Measurements from ENCODE around the gene WFIKKN1.

WFIKKN1 gene

GRCh38 chr16:636206-637080 lies 5.7 kb downstream of the WFIKKN1 start, which contains the start of gene METTL26:
METTL26 (minus strand) TSS chr16:636305; CDS start chr16:636290, 15 bp downstream.
- H3K36me3 ChIP-seq (ENCODE audit: control insufficient read depth, low read depth, low read length): no peaks in the 10 kb centered on the region
- no peaks in the 10 kb centered on the region for H3K9me3 ChIP-seq (ENCODE audit: control insufficient read depth, low read depth, low read length)
- peaks cover 9% of the 10 kb centered on the region for H3K4me1 ChIP-seq (ENCODE audit: control insufficient read depth, low read depth, low read length)
- H3K27ac ChIP-seq (ENCODE audit: low read length): no peak within 1 kb of the TSS
- peak within 1 kb of the TSS; percentile 95 for H3K4me3 ChIP-seq (ENCODE audit: low read length)
- no peaks in the 10 kb centered on the region for H3K27me3 ChIP-seq (ENCODE audit: control insufficient read depth, insufficient read depth, low read length)
- peak within 1 kb of the TSS; percentile 69 for H3K9ac ChIP-seq (ENCODE audit: low read length)

GRCh38 chr16:637081-638018 lies 6.6 kb downstream of the WFIKKN1 start:
- Histone ChIP-seq H3K9me3 (ENCODE audit: control insufficient read depth, low read depth, low read length) (no peaks in the 10 kb centered on the region), H3K27me3 (ENCODE audit: control insufficient read depth, insufficient read depth, low read length) (peaks cover 1% of the 10 kb centered on the region), H3K27ac (ENCODE audit: low read length) (no peak overlapping the region), H3K4me3 (ENCODE audit: low read length) (peak overlapping the region; percentile 95), H3K4me1 (ENCODE audit: control insufficient read depth, low read depth, low read length) (peaks cover 9% of the 10 kb centered on the region), H3K36me3 (ENCODE audit: control insufficient read depth, low read depth, low read length) (no peaks in the 10 kb centered on the region), H3K9ac (ENCODE audit: low read length) (peak overlapping the region; percentile 58)

- Histone ChIP-seq H3K27ac (ENCODE audit: low read length) (no peak overlapping the region), H3K27me3 (ENCODE audit: control insufficient read depth, insufficient read depth, low read length) (peaks cover 9% of the 10 kb centered on the region), H3K9me3 (ENCODE audit: control insufficient read depth, low read depth, low read length) (no peaks in the 10 kb centered on the region), H3K4me3 (ENCODE audit: low read length) (no peak overlapping the region), H3K36me3 (ENCODE audit: control insufficient read depth, low read depth, low read length) (no peaks in the 10 kb centered on the region), H3K9ac (ENCODE audit: low read length) (no peak overlapping the region), H3K4me1 (ENCODE audit: control insufficient read depth, low read depth, low read length) (peaks cover 9% of the 10 kb centered on the region)
Observed at GRCh38 chr16:638034-638543, 7.3 kb downstream of the WFIKKN1 start.

GRCh38 chr16:638836-639235 lies 8.1 kb downstream of the WFIKKN1 start:
- Histone ChIP-seq H3K9ac (ENCODE audit: low read length) (no peak overlapping the region), H3K4me3 (ENCODE audit: low read length) (no peak overlapping the region), H3K9me3 (ENCODE audit: control insufficient read depth, low read depth, low read length) (no peaks in the 10 kb centered on the region), H3K27ac (ENCODE audit: low read length) (no peak overlapping the region), H3K4me1 (ENCODE audit: control insufficient read depth, low read depth, low read length) (peaks cover 9% of the 10 kb centered on the region), H3K36me3 (ENCODE audit: control insufficient read depth, low read depth, low read length) (no peaks in the 10 kb centered on the region), H3K27me3 (ENCODE audit: control insufficient read depth, insufficient read depth, low read length) (peaks cover 10% of the 10 kb centered on the region)

- Histone ChIP-seq H3K4me1 (ENCODE audit: control insufficient read depth, low read depth, low read length) (peaks cover 9% of the 10 kb centered on the region), H3K4me3 (ENCODE audit: low read length) (no peak overlapping the region), H3K9me3 (ENCODE audit: control insufficient read depth, low read depth, low read length) (no peaks in the 10 kb centered on the region), H3K27ac (ENCODE audit: low read length) (no peak overlapping the region), H3K36me3 (ENCODE audit: control insufficient read depth, low read depth, low read length) (no peaks in the 10 kb centered on the region), H3K9ac (ENCODE audit: low read length) (no peak overlapping the region), H3K27me3 (ENCODE audit: control insufficient read depth, insufficient read depth, low read length) (peaks cover 10% of the 10 kb centered on the region)
Observed at GRCh38 chr16:640614-641013, 9.8 kb downstream of the WFIKKN1 start.

- Histone ChIP-seq H3K27ac (ENCODE audit: low read length) (no peak within 1 kb of the TSS), H3K36me3 (ENCODE audit: control insufficient read depth, low read depth, low read length) (no peaks in the 10 kb centered on the region)
Observed at GRCh38 chr16:641326-642188, 10.8 kb downstream of the WFIKKN1 start, which contains the start of gene MCRIP2. MCRIP2 (plus strand) TSS chr16:641828; CDS start chr16:641992, 164 bp downstream.

DNA sequence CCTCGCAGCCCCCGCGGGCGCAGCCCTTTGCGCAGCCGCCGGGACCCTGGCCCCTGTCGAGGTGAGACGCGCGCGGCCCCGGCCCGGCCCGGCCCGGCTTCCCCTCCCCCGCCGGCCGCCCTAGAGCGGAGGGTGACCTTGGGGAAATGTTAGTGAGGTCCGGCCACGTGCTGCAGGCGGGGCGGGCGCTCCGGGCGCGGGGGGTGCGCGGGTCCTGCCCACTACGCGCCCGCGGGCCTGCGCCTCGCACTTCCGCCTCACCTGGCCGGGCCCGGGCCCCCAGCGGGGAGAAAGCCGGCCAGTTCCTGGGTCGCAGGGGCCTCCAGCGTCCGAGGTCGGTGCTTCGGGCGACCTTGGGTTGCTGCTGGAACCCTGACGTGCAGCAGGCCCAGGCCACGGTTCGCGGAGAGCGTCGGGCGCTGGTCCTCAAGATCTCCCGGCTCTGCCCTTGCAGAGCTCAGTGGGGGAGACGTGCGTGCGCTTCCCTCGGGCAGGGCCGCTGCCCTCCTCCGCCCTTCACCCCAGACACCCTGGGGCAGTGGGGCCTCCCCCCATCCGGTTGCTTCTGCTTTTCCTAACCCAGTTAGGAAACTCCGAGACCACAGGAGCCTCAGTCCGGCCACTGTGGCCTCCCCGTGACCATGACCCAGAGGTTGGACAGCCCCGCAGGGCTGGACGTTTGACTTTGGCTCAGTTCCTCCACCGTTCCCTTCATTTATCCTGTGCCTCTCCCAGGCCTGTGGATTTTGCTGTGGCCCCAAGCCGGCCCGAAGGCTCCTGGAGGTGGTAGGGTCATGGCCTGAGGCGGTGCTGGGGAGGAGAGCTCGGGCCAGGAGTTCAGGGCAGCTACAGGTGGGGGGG lies 11.6 kb downstream of the WFIKKN1 start:
- Histone ChIP-seq H3K9ac (ENCODE audit: low read length) (peak overlapping the region; percentile 59), H3K9me3 (ENCODE audit: control insufficient read depth, low read depth, low read length) (no peaks in the 10 kb centered on the region), H3K27me3 (ENCODE audit: control insufficient read depth, insufficient read depth, low read length) (peaks cover 10% of the 10 kb centered on the region), H3K4me3 (ENCODE audit: low read length) (peak overlapping the region; percentile 65), H3K36me3 (ENCODE audit: control insufficient read depth, low read depth, low read length) (no peaks in the 10 kb centered on the region), H3K4me1 (ENCODE audit: control insufficient read depth, low read depth, low read length) (peaks cover 9% of the 10 kb centered on the region), H3K27ac (ENCODE audit: low read length) (no peak overlapping the region)

More at GRCh38 chr16:641326-642188, 10.8 kb downstream of the WFIKKN1 start, which contains the start of gene MCRIP2:
- peaks cover 9% of the 10 kb centered on the region for H3K4me1 ChIP-seq (ENCODE audit: control insufficient read depth, low read depth, low read length)
- H3K4me3 ChIP-seq (ENCODE audit: low read length): peak within 1 kb of the TSS; percentile 65
- no peaks in the 10 kb centered on the region for H3K9me3 ChIP-seq (ENCODE audit: control insufficient read depth, low read depth, low read length)
- peak within 1 kb of the TSS; percentile 59 for H3K9ac ChIP-seq (ENCODE audit: low read length)
- peaks cover 10% of the 10 kb centered on the region for H3K27me3 ChIP-seq (ENCODE audit: control insufficient read depth, insufficient read depth, low read length)

- H3K4me1 ChIP-seq (ENCODE audit: control insufficient read depth, low read depth, low read length): peaks cover 6% of the 10 kb centered on the region
- H3K4me3 ChIP-seq (ENCODE audit: low read length): peak overlapping the region; percentile 65
- H3K27me3 ChIP-seq (ENCODE audit: control insufficient read depth, insufficient read depth, low read length): peaks cover 10% of the 10 kb centered on the region
- no peak overlapping the region for H3K27ac ChIP-seq (ENCODE audit: low read length)
- peak overlapping the region; percentile 59 for H3K9ac ChIP-seq (ENCODE audit: low read length)
- H3K9me3 ChIP-seq (ENCODE audit: control insufficient read depth, low read depth, low read length): no peaks in the 10 kb centered on the region
- no peaks in the 10 kb centered on the region for H3K36me3 ChIP-seq (ENCODE audit: control insufficient read depth, low read depth, low read length)
Observed at GRCh38 chr16:643050-643368, 12.2 kb downstream of the WFIKKN1 start.

DNA sequence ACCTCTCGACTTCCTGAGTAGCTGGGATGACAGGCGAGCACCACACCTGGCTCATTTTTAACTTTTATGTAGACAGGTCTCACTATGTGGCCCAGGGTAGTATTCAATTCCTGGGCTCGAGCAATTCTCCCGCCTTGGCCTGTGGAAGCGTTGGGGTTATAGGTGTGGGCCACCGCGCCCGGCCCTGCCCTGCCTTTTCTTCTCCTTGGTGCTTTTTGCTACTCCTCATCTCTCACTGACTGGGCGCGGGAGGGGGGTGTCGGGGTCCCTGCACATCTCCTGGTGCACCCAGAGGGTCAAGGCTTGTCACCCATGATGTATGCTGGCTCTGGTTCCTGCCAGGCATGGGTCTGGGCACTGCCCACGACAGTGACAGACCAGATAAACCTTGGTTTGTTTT lies 13.8 kb downstream of the WFIKKN1 start:
- Histone ChIP-seq H3K27me3 (ENCODE audit: control insufficient read depth, insufficient read depth, low read length) (peaks cover 10% of the 10 kb centered on the region), H3K36me3 (ENCODE audit: control insufficient read depth, low read depth, low read length) (no peaks in the 10 kb centered on the region), H3K27ac (ENCODE audit: low read length) (no peak overlapping the region), H3K9me3 (ENCODE audit: control insufficient read depth, low read depth, low read length) (no peaks in the 10 kb centered on the region), H3K4me1 (ENCODE audit: control insufficient read depth, low read depth, low read length) (peaks cover 8% of the 10 kb centered on the region), H3K9ac (ENCODE audit: low read length) (no peak overlapping the region), H3K4me3 (ENCODE audit: low read length) (no peak overlapping the region)
